ENCODE data around the gene LLPH.

LLPH gene

GRCh38 chr12:66092559-66093269 is 37.8 kb downstream of the LLPH start:
- no peak for DNase-seq (ENCODE audit: low read depth, low spot score)

- no peak for DNase-seq (ENCODE audit: low read depth, low spot score)
These were observed 40.4 kb downstream of the LLPH start for GRCh38 chr12:66090157-66090556.

- DNase-seq (ENCODE audit: low read depth, low spot score) = no peak
These were observed 43.1 kb downstream of the LLPH start for GRCh38 chr12:66087365-66087943.

GRCh38 chr12:66085998-66086397 is 44.6 kb downstream of the LLPH start:
- no peak for DNase-seq (ENCODE audit: low read depth, low spot score)

- DNase-seq (ENCODE audit: low read depth, low spot score) = no peak
These were observed 45.3 kb downstream of the LLPH start for GRCh38 chr12:66085213-66085612.

- no peak for DNase-seq (ENCODE audit: low read depth, low spot score)
These were observed 46.8 kb downstream of the LLPH start for GRCh38 chr12:66083766-66084165.

GRCh38 chr12:66082744-66083143 is 47.8 kb downstream of the LLPH start:
- no peak for DNase-seq (ENCODE audit: low read depth, low spot score)

GRCh38 chr12:66080791-66081190 is 49.8 kb downstream of the LLPH start:
- DNase-seq (ENCODE audit: low read depth, low spot score) = no peak

GRCh38 chr12:66077542-66077941 is 53.0 kb downstream of the LLPH start:
- no peak for DNase-seq (ENCODE audit: low read depth, low spot score)

- DNase-seq (ENCODE audit: low read depth, low spot score) = no peak
These were observed 56.0 kb downstream of the LLPH start for GRCh38 chr12:66074561-66074960.

- no peak for DNase-seq (ENCODE audit: low read depth, low spot score)
These were observed 58.0 kb downstream of the LLPH start for GRCh38 chr12:66072566-66072965.

- DNase-seq (ENCODE audit: low read depth, low spot score) = no peak
These were observed 58.4 kb downstream of the LLPH start for GRCh38 chr12:66072135-66072534.

- no peak for DNase-seq (ENCODE audit: low read depth, low spot score)
These were observed 59.0 kb downstream of the LLPH start for GRCh38 chr12:66071549-66071948.

GRCh38 chr12:66070378-66071120 is 60.0 kb downstream of the LLPH start:
- DNase-seq (ENCODE audit: low read depth, low spot score) = no peak

GRCh38 chr12:66066929-66067523 is 63.5 kb downstream of the LLPH start:
- no peak for DNase-seq (ENCODE audit: low read depth, low spot score)
